Neural progenitor cell (in vitro differentiated cells): ENCODE data around the gene ARL4D.

Experiments
- EZH2phosphoT487 ChIP-seq: fragments of 200-600 bp; sonication (generic); IDR thresholded peaks from 2 replicates; pipeline ENCODE4 v1.6.1; 2017; ENCODE audit warnings: antibody characterized with exemption
- TF ChIP-seq, protein P1 (sequence below): fragments of 200-600 bp; sonication (generic); IDR thresholded peaks from 2 replicates; pipeline ENCODE4 v1.5.1; 2017; ENCODE audit warnings: antibody characterized with exemption, mild to moderate bottlenecking

DNA sequence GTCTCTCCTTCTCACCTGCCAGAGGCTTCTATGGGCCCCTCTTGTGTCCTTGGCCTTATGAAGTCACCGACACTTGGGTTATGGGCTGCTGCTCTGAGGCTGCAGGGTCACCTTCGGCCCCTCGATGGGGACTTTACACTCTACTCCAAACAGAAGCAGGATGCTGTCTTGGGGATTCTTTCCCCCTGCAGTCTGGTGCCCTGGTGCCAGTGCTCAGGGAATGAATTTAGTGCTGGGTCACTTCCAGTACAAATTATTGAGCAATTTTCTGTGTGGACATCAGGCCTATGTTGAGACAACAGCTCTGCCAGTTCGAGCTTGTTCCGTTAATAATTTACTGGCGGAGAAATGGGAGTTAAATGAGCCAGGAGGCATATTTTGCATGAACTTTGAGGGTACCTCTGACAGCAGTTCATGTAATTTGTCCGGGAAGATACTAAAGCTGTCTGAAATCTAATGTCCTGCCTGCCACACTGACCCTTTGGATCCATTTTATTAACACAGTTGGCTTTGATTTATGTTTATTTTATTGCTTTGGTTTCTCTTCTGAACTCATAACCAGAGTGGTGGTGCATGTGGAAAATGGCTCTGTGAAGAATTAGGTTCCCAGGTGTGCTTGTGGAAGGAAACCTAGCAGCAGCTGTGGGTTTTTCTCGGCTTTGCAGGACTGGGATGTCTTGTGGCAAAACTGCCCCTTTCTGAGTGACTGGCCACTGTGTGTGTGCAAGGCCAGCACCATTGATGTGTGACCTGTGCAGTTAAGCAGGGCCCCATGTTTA is 50.9 kb downstream of the ARL4D start:
- TF ChIP-seq, protein P1, sequence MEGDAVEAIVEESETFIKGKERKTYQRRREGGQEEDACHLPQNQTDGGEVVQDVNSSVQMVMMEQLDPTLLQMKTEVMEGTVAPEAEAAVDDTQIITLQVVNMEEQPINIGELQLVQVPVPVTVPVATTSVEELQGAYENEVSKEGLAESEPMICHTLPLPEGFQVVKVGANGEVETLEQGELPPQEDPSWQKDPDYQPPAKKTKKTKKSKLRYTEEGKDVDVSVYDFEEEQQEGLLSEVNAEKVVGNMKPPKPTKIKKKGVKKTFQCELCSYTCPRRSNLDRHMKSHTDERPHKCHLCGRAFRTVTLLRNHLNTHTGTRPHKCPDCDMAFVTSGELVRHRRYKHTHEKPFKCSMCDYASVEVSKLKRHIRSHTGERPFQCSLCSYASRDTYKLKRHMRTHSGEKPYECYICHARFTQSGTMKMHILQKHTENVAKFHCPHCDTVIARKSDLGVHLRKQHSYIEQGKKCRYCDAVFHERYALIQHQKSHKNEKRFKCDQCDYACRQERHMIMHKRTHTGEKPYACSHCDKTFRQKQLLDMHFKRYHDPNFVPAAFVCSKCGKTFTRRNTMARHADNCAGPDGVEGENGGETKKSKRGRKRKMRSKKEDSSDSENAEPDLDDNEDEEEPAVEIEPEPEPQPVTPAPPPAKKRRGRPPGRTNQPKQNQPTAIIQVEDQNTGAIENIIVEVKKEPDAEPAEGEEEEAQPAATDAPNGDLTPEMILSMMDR = no peak
- no peak for TF ChIP-seq EZH2phosphoT487
